Adrenal gland (tissue), 5 donors: ENCODE results near the gene SPG7.

Experiments
- CTCF ChIP-seq, 6 experiments: fragments of 450-650 bp in 4 of 6; fragments of 200-600 bp in 2 of 6; sonication (generic) in 1 of 6; IDR thresholded peaks; 1 replicate in 5 of 6; 2 replicates in 1 of 6; pipeline versions ENCODE4 v1.5.1 to v1.8.0; 2016 to 2021; ENCODE audit warnings: antibody characterized with exemption in 6 of 6, mild to moderate bottlenecking in 2 of 6, moderate library complexity in 1 of 6
- POLR2A ChIP-seq, 2 donors: fragments of 450-650 bp; IDR thresholded peaks; one replicate each; pipeline ENCODE4 v1.6.1; 2017; ENCODE audit warnings: antibody characterized with exemption in 2 of 2, mild to moderate bottlenecking in 2 of 2, moderate library complexity in 1 of 2
- donor health status: DM: no; HTN: no; CAD: no.

GRCh38 chr16:89523680-89524344 lies 15.6 kb downstream of the SPG7 start:
- TF ChIP-seq CTCF (IDR thresholded peaks at IDR 0.05) (no peak), POLR2A (IDR thresholded peaks at IDR 0.05) (no peak)
